Measurements from ENCODE around the gene GLB1L.

Gene GLB1L

GRCh38 chr2:219279151-219279915 lies 34.1 kb upstream of the GLB1L start, which contains the start of gene DNAJB2:
TSS of gene DNAJB2 (plus strand) at chr2:219279366. CDS start at chr2:219279834, 468 bp downstream.
- DNase-seq (ENCODE audit: low spot score) = peak; percentile 100
- no peak for TF ChIP-seq CTCF (IDR thresholded peaks at IDR 0.05; ENCODE audit: extremely low read depth, missing control alignments)

GRCh38 chr2:219278655-219279150 lies 33.5 kb upstream of the GLB1L start:
- TF ChIP-seq CTCF (IDR thresholded peaks at IDR 0.05; ENCODE audit: extremely low read depth, missing control alignments) = no peak
- DNase-seq (ENCODE audit: low spot score) = peak; percentile 35

GRCh38 chr2:219277703-219278654 lies 32.7 kb upstream of the GLB1L start:
- peak; percentile 85 for TF ChIP-seq CTCF (IDR thresholded peaks at IDR 0.05; ENCODE audit: extremely low read depth, missing control alignments)
- DNase-seq (ENCODE audit: low spot score) = peak; percentile 79

- TF ChIP-seq CTCF (IDR thresholded peaks at IDR 0.05; ENCODE audit: extremely low read depth, missing control alignments) = no peak
- DNase-seq (ENCODE audit: low spot score) = no peak
These were observed 29.2 kb upstream of the GLB1L start for GRCh38 chr2:219274361-219274921.

- TF ChIP-seq CTCF (IDR thresholded peaks at IDR 0.05; ENCODE audit: extremely low read depth, missing control alignments) = no peak
- no peak for DNase-seq (ENCODE audit: low spot score)
These were observed 28.7 kb upstream of the GLB1L start for GRCh38 chr2:219273937-219274336.

GRCh38 chr2:219272995-219273394 lies 27.8 kb upstream of the GLB1L start:
- DNase-seq (ENCODE audit: low spot score) = no peak
- TF ChIP-seq CTCF (IDR thresholded peaks at IDR 0.05; ENCODE audit: extremely low read depth, missing control alignments) = no peak
